H7 (cell line): Measurements from ENCODE around the gene CELF5. TPM values are rescaled to one million over a fixed set of nuclear protein-coding genes. Genes with fewer than 3 reads are reported as not detected.
"Not testable (repeated sequence)": the region's sequence is repeated elsewhere in the genome, so short reads cannot be mapped to it uniquely, and the experiment has no call there.

Experiments
- DNase-seq: peaks from one replicate; pipeline ENCODE4 v3.0.0; 2012
- H3K27me3 ChIP-seq: 2 replicates; pipeline ENCODE4 v1.6.0; 2011; ENCODE audit warnings: mild to moderate bottlenecking, low read length; ENCODE audit not compliant: control insufficient read depth, insufficient read depth
- H3K36me3 ChIP-seq: replicated peaks from 2 replicates; pipeline ENCODE4 v1.5.1; 2011; ENCODE audit warnings: low read length; ENCODE audit not compliant: control insufficient read depth, insufficient read depth
- H3K4me3 ChIP-seq: 2 replicates; pipeline ENCODE4 v1.5.1; 2011; ENCODE audit warnings: low read depth, mild to moderate bottlenecking, control low read depth, low read length, moderate library complexity; ENCODE audit not compliant: insufficient read depth
- total RNA-seq: library from RNA; depleted of rRNA; stranded (reverse); fragments of >200 nt; shearing (Covaris generic); gene quantifications from 2 replicates; pipeline ENCODE4 v1.2.3, GENCODE V29; 2014; rRNA removed

The CELF5 gene
- total RNA-seq, 1 experiment from 2014 or later: 1.4 TPM

DNA sequence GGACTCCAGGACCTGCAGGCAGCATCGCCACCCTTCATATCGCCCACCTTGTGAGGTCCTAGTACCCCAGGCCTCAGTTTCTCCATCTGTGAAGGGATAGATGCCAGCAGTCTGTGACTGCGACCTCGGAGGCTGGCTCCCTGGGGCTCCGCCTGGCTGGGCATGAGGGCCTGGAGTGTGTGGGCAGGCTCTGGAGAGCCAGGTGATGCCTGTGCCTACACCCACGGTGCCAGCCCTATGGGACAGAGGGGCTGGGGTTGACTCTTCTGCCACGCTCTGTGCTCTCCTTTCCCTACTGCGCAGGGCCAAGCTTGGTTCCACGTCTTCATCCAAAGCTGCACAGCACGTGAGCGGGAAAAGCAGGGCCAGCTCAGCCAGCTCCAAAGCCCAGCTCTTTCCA lies 115.9 kb downstream of the CELF5 start:
- no peak for DNase-seq
- H3K27me3 ChIP-seq: no peaks in the 10 kb centered on the region
- no peaks in the 10 kb centered on the region for H3K36me3 ChIP-seq
- no peak overlapping the region for H3K4me3 ChIP-seq

DNA sequence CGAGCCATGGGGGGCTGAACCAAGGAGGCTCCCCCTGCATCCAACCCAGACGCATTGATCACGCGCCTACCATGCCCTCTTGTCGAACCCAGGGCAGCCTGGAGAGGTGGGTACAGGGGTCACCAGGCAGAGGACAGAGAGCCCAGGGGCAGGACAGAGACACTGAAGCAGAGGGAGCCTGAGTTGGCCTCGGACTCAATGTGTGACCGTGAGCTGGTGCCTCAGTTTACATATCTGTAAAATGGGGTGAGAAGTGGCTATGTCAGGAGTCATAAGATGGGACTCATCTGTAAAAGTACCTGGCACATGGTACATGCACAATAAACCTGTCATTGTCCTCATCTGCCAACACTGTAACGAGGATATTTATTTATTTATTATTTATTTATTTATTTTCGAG lies 117.8 kb downstream of the CELF5 start:
- Histone ChIP-seq H3K4me3 (no peak overlapping the region), H3K27me3 (no peaks in the 10 kb centered on the region), H3K36me3 (no peaks in the 10 kb centered on the region)
- DNase-seq: peak; percentile 9

DNA sequence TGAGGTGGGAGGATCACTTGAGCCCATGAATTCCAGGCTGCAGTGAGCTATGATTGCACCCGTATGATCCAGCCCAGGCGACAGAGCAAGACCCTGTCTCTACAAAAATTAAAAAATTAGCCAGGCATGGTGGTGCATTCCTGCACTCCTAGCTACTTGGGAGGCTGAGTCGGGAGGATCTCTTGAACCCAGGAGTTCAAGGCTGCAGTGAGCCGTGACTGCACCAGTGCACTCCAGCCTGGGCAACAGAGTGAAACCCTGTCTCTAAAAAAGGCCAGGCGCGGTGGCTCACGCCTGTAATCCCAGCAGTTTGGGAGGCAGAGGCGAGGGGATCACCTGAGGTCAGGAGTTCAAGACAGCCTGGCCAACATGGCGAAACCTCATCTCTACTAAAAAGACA lies 118.5 kb downstream of the CELF5 start:
- H3K4me3 ChIP-seq, H3K36me3 ChIP-seq, DNase-seq, H3K27me3 ChIP-seq: not testable (repeated sequence)

DNA sequence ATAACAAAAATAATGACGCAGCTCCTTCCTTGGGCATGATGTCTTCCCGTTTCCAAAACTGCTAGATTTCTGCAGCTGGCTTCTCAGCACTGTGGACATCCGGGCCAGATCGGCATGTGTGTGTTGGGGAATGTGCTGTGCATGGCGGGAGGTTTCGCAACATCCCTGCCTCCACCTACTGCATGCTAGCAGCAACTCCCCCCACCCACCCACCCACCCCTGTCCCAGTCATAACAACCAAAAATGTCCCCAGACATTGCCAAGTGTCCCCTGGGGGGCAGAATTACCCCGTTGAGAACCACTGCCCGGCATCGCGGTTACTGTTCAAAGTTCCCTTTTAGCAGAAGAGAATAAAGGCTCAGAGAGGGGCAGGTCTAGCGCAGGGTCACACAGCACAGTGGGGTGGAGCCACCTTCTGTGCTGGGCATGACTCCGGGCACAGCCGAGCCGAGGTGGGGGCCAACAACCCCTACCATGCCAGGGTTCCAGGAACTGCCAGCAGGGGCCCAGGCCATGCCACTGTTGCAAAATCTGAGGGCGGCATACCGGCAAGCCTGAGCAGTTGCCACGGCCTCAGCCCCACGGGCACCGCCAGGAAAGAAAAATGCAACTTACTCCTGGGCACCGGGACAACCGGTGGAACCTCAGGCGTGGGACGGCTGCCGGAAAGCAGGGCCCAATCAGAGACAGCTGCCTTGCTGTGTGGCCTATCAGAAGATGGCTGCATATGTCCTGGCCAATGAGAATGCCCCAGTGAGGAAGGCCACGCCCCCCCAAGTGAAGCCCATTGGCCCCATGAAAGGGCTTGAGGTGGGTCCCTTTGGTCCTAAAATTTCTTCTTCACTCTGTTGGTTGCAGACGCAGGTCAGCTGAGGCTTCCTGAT lies 119.4 kb downstream of the CELF5 start:
- no peak overlapping the region for H3K4me3 ChIP-seq
- peak; percentile 94 for DNase-seq
- no peaks in the 10 kb centered on the region for H3K36me3 ChIP-seq
- H3K27me3 ChIP-seq: no peaks in the 10 kb centered on the region

DNA sequence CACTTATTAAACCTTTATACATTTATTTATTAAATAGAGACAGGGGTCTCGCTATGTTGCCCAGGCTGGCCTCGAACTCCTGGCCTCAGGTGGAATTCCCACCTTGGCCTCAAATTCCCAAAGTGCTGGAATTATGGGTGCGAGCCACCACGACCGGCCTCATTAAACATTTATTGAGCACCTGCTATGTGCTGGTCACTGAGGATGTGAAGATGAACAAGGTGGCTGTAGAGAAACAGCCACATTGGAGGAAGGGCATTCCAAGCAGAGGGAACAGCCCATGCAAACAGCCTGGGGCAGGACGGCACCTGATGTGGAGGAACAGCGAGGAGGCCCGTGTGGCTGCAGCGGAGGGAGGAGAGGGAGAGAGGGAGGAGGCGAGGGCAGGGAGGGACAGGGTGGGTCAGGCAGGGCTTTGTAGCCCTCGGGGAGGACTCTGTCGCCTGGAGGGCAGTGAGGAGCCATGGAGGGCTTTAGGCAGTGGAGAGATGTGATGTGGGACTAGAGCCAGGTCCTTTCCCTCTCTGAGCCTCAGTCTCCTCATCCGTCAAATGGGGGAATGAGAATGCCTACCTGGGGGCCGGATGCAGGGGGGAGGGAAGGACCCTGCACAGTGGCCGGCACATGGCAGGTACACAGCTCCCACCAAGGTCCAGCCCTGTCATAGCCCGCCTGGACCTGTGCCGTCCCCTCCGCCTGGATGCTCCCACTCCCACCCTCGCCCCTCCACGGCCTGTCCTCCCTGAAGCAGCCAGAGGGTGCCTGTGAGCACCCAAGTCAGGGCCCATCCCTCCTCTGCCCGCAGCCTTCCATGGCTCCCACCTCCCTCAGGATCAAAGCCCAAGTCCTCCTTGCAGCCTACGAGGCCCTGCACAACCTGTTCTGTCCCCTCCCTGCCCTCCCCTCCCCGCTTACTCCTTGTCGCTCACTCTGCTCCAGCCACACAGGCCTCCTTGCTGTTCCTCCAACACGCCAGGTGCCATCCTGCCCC lies 120.4 kb downstream of the CELF5 start:
- Histone ChIP-seq H3K4me3 (no peak overlapping the region), H3K36me3 (no peaks in the 10 kb centered on the region), H3K27me3 (no peaks in the 10 kb centered on the region)
- peak; percentile 47 for DNase-seq

DNA sequence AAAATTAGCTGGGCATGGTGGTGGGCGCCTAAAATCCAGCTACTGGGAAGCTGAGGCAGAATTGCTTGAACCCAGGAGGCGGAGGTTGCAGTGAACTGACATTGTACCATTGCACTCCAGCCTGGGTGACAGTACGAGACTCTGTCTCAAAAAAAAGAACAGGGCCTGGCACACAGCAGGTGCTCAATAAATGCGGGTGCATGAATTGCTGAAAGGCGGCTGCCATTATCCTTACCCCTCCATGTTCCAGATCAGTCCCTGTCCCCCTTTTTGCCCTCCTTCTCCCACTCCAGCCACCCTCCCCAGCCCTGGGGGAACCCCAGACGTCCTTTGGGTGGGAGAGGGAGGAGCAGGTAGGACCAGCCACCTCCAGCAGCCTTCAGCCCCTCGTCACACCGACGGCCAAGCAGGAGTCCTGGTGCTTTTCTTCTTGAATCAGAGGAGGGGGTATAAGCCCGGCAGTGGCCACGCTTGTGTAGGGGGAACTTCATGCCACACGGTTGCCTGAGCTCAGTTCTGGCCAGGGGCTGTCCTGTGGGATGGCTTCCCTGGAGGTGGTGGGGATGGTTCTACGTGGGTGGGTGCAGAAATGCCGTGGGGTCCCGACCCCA lies 121.5 kb downstream of the CELF5 start:
- no peak overlapping the region for H3K4me3 ChIP-seq
- H3K27me3 ChIP-seq: no peaks in the 10 kb centered on the region
- DNase-seq: peak; percentile 38
- no peaks in the 10 kb centered on the region for H3K36me3 ChIP-seq

Other genes with a start within 250 kb of the CELF5 start
- 10.4 and 14.2 TPM in 2 replicates for gene TLE6, start 247.1 kb upstream of the CELF5 start, total RNA-seq
- 9.6 and 18.7 TPM in 2 replicates for gene TLE2, start 195.4 kb upstream of the CELF5 start, total RNA-seq
- 300 and 386 TPM in 2 replicates for gene TLE5, start 162.2 kb upstream of the CELF5 start, total RNA-seq
- gene GNA11, start 130.3 kb upstream of the CELF5 start, total RNA-seq: 30.0 and 35.0 TPM in 2 replicates
- not detected in 2 replicates for gene GNA15, start 88.6 kb upstream of the CELF5 start, total RNA-seq
- not detected in 2 replicates for gene S1PR4, start 45.9 kb upstream of the CELF5 start, total RNA-seq
- gene NCLN, start 38.7 kb upstream of the CELF5 start, total RNA-seq: 68.2 and 82.8 TPM in 2 replicates
- gene NFIC, start 141.9 kb downstream of the CELF5 start, total RNA-seq: 1.7 and 2.2 TPM in 2 replicates